Measurements from ENCODE around the gene C3orf20.

DNA sequence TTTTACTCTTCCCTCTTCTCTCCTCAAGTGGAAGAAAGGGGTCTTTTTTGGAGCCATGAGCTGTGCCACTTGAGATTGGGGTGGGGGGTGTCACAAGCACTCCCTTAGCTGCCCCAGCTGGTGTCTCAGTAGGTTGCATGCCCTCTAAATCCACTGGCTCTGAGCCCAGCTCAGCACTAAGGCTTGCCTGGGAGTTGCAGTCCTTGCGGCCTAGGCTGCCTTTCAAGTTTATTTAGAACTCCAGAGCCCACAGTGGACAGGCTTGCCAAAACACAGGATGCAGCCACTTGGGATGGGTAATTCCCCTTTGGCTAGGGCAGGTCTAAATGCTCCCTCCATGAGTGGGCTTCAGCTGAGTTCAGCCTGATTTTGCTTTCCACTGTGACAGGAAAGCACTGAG, 24.7 kb downstream of the C3orf20 start:
- TF ChIP-seq CC2D1A (CRISPR knock-in tag; IDR thresholded peaks at IDR 0.05): no peak
- no peak for TF ChIP-seq HNRNPH1 (optimal IDR thresholded peaks at IDR 0.05; ENCODE audit: low read depth, low read length)
- TF ChIP-seq, protein P1, sequence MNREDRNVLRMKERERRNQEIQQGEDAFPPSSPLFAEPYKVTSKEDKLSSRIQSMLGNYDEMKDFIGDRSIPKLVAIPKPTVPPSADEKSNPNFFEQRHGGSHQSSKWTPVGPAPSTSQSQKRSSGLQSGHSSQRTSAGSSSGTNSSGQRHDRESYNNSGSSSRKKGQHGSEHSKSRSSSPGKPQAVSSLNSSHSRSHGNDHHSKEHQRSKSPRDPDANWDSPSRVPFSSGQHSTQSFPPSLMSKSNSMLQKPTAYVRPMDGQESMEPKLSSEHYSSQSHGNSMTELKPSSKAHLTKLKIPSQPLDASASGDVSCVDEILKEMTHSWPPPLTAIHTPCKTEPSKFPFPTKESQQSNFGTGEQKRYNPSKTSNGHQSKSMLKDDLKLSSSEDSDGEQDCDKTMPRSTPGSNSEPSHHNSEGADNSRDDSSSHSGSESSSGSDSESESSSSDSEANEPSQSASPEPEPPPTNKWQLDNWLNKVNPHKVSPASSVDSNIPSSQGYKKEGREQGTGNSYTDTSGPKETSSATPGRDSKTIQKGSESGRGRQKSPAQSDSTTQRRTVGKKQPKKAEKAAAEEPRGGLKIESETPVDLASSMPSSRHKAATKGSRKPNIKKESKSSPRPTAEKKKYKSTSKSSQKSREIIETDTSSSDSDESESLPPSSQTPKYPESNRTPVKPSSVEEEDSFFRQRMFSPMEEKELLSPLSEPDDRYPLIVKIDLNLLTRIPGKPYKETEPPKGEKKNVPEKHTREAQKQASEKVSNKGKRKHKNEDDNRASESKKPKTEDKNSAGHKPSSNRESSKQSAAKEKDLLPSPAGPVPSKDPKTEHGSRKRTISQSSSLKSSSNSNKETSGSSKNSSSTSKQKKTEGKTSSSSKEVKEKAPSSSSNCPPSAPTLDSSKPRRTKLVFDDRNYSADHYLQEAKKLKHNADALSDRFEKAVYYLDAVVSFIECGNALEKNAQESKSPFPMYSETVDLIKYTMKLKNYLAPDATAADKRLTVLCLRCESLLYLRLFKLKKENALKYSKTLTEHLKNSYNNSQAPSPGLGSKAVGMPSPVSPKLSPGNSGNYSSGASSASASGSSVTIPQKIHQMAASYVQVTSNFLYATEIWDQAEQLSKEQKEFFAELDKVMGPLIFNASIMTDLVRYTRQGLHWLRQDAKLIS (CRISPR knock-in tag; IDR thresholded peaks at IDR 0.05): no peak

Data from HepG2 (cell line).